GM19463 (cell line): ENCODE data around the gene RAB8A.

Source experiments
- ATAC-seq: cut with Tn5 transposase; IDR thresholded peaks from one replicate; pipeline ENCODE4 v1.9.1; 2021; ENCODE audit warnings: mild to moderate bottlenecking, moderate library complexity; ENCODE audit not compliant: unreplicated experiment

RAB8A gene

DNA sequence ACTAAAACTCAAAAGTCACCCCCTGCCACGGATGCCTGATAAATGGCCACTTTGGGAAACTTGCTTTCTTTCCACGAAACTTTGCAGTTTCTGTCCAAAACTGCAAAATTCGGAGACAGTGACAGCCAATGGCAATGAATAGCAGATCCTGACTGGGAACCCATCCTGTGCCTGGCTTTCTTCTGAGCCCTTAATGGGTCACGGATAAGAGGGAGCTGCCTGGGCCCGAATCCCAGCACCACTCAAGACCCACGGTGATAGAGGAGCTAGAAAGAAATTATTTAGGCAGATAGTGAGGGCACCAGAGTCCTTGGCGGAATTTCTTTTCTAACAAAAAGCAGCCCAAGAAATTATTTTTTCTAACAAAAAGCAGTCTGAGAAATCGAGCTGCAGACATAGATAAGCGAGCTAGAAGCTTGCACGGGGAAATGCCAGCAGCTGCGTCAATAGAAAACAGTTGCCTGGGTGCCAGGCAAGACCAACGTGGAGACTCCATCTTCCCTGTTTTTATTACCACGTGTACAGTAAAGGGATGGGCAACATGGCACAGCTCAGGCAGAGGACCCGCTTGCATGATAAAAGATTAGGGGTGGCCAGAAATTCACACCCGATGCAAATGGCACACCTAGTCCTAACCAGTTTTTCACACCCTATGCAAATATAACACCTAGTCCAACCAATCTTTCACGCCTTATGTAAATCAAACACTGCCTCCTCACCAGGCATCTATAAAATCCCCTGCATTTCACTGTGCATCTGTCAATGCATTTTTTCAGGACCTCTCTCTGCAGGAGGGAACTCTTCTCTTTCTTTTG, 24.7 kb downstream of the RAB8A start:
- ATAC-seq: no peak

DNA sequence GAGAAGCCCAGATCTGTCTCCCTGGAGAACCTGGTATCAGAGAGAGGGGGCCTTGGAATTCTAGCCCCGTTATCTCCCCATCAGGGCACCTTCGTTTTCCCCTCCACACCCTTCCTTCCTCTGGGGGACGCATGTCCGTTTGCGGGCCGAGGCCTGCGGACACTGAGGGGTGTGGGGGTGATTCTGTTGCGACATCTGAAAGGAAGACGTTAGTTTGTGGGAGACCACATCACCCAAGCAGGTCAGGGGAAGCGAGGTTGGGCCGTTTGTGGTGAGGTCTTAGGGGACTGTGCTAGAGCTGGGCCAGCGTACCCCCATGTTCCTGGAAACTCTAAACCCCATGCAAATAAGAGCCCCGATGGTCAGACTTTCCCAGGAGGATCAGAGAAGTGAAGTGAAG, 28.1 kb downstream of the RAB8A start:
- ATAC-seq: no peak

DNA sequence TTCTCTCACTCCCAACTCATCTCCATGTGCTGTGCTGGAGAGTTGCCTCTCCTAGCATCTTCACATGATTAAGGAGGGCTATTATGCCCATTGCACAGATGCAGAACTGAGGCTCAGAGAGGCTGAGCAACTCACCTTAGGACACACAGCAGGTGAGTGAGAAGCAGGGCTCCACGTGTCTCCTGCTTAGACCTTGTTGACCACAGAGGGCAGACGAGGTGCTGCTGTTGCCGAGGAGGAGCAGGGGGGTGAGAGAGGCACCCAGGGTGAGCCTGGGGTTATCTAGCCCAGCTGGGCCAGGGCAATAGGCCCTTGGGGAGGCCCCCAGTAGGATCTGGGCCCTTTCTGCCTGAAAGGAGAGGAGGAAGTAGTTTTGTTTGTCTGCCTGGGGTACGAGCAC, 29.4 kb downstream of the RAB8A start:
- ATAC-seq: peak; percentile 40

DNA sequence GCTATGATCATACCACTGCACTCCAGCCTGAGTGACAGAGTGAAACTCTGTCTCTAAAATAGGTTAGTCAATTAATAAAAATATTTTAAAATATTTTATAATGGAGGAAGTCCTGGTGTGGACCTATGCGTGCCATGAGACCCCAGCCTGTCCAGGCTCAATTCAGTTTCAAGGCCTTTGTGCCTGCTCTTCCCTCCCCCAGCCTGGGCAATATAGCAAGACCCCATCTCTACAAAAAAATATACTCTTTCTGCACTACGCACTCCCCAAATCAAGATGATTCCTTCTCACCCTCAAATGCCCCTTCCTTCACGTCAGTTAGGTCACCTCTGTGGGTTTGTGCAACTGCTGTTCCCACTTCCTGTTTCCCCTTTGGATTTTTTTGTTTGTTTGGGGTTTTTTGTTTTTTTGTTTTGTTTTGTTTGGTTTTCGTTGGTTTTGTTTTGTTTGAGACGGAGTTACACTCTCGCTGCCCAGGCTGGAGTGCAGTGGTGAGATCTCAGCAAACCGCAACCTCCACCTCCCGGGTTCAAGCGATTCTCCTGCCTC, 30.4 kb downstream of the RAB8A start:
- no peak for ATAC-seq

DNA sequence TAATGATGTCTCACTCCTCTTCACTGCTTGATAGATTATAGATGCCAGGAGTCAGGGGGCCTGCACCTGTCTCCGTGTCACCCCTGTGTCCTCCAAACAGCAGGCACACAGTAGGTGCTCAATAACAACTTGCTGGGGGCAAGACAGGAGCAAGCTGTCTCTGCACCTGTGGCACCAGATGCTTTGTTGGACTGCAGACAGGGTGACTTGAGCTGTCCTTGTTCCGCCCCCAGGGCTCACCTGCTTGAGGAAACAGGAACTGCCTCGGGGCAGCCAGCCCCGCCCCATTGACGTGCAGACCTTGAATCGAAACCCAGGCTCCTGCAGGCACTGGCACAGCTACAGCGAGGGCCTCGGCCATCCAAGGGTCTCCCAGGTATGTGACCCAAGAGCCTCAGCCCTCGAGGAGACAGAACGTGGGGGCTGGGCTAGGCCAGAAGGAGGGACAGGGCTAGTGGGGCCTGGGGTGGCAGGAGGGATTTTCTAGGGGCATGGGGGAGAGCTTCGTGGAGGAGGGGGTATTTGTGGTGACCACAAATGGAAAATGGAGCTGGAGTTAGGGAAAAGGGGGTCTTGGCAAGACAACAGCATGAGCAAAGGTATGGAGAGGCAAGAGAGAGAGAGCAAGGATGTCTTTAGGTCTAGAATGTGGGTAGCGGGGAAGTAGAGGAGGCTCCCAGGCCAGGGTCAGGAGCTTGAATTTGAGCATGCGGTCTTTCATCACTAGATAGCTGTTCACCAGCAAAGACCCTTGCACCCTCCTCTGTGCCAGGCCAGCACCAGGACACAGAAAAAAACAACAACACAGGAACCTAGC, 31.9 kb downstream of the RAB8A start, which contains the start of gene HSH2D:
Gene HSH2D (plus strand): TSS at position 287 of the 817 bp plus-strand sequence. CDS start 5,066 bp downstream, outside the sequence.
- ATAC-seq: peak; percentile 72

DNA sequence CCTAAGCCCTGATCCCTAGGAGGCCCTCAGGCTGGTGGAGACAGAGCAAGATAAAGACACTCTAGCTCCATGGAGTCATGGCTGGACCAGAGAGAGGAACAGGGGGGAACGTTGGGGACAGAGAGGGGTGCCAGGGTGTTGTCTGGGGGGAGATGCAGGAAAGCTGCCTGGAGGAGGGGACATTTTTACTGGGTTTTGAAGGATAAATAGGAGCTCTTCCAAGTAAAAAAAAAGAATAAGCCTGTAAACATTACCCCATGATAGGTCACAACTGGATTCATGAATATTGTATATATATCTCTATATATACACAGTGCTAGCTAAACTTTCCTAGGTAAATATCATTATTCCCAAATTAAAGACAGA, 32.5 kb downstream of the RAB8A start:
- no peak for ATAC-seq

DNA sequence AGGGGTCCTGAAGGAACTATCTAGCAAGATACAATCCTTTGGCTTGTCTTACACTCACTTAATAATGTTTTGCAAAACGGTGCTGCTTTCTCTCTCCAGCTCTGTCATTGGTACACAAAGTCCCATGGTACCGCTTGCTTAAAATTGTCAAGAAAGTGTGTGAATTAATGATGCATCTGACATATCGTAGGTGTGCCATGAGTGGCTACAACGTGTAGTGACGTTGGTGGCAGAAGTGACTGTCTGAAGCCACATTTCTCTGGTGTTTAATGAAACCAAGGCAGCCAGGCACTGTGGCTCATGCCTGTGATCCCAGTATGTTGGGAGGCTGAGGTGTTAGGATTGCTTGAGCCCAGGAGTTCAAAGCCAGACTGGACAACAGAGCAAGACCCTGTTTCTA, 34.4 kb downstream of the RAB8A start:
- ATAC-seq: no peak

DNA sequence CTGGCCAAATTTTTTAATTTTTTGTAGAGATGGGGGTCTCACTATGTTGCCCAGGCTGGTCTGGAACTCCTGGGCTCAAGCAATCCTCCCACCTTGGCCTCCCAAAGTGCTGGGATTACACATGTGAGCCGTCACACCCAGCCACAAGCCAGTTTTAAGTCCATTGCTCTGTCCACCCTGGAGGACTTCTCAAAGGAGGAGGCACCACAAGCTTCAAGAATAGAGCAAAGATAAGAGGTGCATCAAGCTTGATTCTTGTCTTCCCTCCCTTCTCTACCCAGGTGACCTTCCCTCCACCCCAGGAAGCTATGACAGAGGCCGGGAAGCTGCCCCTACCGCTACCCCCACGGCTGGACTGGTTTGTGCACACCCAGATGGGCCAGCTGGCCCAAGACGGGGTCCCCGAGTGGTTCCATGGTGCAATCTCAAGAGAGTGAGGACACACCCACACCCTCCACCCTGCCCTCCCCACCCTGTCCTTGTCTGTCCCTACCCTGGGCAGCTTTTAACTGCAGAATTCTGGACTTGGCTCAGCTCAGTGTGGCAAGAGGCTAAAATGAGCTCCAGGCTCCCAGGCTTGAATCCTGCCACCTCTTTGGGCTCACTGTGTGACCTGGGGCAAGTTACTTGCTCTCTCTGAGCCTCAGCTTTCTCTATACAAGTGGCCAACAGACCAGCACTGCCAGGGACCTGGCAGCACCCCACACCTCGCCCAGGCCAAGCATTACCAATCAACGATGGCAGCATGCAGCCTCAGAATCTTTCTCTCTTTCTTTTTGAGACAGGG, 36.9 kb downstream of the RAB8A start:
- ATAC-seq: no peak

DNA sequence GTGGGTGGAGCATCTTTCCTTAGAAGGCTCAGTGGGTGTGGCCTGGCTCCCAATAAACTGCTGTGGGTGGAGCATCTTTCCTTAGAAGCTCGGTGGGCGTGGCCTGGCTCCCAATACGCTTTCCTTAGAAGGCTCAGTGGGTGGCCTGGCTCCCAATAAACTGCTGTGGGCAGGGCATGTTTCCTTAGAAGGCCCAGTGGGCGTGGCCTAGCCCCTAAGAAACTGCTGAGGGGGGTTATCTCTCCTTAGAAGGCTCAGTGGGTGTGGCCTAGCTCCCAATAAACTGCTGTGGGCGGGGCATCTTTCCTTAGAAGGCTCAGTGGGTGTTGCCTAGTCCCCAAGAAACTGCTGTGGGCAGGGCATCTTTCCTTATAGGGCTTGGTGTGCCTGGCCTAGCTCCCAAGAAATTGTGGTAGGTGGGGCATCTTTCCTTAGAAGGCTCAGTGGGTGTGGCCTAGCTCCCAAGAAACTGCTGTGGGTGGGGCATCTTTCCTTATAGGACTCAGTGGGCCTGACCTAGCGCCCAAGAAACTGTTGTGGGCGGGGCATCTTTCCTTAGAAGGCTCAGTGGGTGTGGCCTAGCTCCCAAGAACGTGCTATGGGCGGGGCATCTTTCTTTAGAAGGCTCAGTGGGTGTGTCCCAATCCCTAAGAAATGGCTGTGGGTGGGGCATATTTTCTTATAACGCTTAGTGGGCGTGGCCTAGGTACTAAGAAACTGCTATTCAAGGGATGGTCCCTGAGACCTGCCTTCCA, 42.1 kb downstream of the RAB8A start:
- no peak for ATAC-seq

DNA sequence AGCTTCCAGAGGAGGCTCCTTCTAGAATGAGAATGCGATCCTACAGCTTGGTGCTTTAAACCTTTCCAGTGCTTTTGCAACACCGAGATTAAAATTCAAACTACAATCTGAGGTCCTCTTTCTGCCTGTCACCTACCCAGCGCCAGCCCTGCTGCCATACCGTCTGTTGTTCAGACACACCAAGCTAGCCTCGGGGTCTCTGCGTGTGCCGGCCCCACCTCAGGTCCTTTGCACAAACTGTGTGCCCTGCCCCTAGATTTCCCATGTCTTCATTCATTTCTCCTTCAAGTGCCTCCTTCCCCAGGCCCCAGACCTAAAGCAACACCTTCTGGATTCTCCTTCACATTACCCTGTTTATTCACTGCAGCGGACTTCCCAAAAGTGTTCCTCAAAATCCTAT, 42.9 kb downstream of the RAB8A start:
- no peak for ATAC-seq

DNA sequence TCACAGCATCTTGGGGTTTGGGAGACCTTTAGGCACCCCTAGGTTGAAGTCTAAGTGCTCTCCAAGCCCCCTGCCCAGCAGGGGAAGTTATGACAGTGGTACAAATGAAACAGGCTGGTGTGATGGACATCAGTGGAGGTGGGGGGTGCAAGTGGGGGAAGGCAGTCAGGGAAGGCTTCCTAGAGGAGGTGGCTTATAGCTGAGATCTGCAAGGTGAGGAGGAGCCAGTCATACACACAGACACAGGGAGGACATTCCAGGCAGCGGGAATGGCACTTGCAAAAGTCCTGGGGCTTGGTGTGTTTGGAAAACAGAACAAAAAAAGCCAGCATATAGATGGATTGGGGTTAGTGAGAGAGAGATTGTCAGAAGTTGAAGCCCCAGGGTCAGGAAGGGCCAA, 43.4 kb downstream of the RAB8A start:
- ATAC-seq: no peak

DNA sequence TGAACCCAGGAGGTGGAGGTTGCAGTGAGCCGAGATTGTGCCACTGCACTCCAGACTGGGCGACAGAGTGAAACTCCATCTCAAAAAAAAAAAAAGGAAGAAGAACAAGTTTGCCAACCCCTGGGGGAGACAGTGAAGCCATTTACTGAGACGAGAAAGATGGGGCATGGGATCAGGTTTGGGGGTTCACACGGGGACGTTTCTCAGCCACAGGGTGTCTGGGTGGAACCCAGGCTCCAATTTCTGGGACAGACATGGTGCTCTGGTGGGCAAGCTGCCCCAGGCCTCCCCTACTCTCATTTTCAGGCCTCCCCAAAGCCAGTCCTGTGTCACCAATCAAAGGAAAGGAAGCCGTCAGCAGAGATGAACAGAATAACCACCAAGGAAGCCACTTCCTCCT, 45.2 kb downstream of the RAB8A start:
- no peak for ATAC-seq

DNA sequence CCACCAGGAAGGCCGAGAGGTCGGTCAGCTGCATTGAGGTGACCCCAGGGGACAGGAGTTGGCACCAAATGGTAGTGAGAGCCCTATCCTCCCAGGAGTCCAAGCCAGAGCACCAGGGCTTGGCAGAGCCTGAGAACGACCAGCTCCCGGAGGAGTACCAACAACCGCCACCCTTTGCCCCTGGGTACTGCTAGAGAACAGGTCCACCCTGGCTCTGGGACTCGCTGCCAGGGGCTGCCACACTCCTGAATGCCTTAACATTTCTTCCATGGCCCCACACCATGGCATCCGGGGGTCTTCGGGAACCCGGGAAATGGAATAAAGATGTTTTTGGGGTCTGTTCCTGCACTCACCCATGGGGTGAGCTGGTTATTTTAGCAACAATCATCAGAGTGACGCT, 45.9 kb downstream of the RAB8A start:
- ATAC-seq: no peak

DNA sequence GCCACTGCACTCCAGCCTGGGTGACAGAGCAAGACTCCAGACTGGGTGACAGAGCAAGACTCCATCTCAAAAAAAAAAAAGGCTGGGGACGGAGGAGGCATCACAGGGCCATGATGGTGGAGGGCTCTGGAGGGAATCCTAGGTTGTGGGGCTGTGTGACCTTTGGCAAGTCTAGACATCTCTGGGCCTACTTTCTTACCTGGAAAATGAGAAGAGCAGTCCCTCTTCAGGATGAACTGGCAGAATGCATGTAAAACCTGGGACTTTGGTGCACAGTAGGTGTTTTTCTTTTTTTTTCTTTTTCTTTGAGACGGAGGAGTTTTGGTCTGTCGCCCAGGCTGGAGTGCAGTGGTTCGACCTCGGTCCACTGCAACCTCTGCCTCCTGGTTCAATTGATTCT, 48.0 kb downstream of the RAB8A start:
- no peak for ATAC-seq

DNA sequence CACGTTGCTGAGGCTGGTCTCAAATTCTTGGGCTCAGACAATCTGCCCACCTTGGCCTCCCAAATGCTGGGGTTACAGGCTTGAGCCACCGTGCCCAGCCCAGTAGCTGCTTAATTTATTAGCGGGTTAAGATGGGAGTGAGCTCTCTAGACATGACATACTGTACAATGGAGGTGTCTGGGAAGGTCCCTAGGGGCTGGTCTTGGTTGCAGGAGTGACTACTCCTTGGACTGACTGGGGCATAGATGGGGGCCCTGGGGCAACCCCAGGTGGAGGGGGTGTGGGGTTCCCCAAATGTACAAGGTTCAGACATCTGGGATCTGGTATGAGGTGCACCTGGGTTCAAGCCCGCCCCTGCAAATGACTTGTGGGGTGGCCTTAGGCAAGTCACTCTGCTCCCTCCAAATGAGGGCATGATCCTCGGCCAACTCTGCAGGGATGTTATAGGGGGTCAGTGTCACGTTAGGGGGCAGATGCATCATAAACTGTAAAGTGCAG, 48.8 kb downstream of the RAB8A start:
- no peak for ATAC-seq

DNA sequence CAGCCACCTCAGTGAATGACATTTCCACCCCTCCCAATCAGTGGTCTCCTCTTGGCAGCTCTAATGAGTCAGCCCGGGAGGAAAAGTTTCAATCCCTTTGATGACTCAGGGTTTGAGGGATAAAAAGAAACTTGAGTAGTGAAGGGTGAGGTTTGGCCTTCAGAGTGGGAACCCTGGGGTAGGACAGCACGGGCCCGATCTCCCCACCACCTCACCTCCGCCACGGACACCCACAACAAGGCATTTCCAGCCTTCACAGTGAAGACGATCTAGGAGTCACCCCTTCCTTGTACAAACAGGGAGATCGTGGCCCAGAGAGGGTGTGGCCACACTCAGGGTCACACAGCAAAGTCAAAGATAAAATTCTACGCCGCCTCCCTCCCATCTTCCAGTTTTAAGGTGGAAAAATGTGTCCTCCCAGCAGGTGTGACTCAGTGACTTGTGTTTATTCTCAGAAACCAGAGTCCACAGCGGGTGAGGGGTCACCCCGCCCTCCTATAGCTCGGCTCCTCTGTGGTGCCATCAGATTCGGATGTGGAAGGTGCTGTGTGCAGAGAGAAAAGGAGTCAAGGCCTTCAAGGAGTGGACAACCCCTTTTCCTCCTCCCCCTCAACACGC, 49.4 kb downstream of the RAB8A start:
- no peak for ATAC-seq

DNA sequence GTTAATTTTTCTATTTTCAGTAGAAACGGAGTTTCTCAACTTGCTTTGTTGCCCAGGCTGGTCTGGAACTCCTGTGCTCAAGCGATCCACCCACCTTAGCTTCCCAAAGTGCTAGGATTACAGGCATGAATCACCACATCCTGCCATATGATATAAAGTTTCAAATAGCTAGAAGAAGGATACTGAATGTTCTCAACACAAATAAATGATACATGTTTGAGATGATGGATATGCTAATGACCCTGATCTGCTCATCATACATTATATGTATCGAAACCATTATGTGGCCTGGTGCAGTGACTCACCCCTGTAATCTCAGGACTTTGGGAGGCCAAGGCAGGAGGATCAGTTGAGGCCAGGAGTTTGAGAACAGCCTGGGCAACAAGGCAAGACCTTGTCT, 50.2 kb downstream of the RAB8A start:
- ATAC-seq: no peak

DNA sequence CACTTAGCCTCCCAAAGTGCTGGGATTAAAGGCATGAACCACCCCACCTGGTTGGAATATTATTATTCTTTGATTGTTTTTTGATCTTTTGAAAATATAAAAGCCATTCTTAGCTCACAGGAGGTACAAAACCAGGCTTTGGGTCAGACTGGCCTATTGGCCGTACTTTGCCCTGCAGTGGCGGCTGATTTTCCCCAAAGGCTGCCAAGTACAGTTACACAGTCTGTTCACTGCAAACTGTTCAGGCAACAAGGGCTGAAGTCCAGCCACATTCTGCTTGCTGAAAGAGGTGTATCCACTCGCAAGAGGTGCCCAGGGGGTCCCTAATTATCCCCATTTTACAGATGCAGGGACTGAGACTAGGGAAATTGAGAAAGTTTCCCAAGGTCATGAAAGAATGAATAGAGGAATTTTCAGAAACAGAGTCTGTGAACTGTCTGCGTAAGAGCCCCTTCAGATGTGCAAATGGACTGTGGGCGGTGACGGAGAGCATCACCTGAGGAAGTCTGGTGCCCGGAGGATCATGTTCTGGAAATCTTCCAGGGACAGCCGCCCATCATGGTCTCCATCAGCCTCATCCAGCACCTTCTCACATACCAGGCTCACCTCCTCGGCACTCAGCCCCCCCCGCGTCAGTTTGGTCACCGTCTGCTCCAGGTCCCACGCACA, 52.7 kb downstream of the RAB8A start:
- ATAC-seq: no peak

DNA sequence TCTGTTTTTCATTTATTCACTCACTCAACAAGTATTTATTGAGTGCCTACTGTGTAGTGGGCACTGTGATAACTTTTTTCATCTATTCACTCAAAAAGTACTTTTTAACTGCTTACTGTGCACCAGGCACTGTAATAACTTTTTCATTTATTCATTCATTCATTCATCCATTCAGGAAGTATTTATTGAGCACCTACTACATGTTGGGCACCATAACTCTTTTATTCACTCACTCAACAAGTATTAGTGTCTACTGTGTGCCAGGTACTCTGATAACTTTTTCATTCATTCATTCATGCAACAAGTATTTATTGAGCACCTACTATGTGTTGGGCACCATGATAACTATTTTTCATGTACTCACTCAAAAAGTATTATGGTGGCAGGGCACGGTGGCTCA, 54.7 kb downstream of the RAB8A start:
- no peak for ATAC-seq
